Neural cell (in vitro differentiated cells): ENCODE data around the gene SURF6. TPM values are rescaled to one million over a fixed set of nuclear protein-coding genes. Genes with fewer than 3 reads are reported as not detected.
"Not testable (repeated sequence)": the region's sequence is repeated elsewhere in the genome, so short reads cannot be mapped to it uniquely, and the experiment has no call there.

Source experiments
- H2AFZ ChIP-seq: fragments of 200-600, 300-800 bp; sonication (generic), shearing (Covaris generic); 2 replicates; pipeline ENCODE4 v1.6.0; 2014; ENCODE audit warnings: low read depth, mild to moderate bottlenecking, antibody characterized with exemption, low read length, moderate library complexity
- H3F3A ChIP-seq: fragments of 200-600 bp; shearing (Covaris generic); 2 replicates; pipeline ENCODE4 v1.6.1; 2016; ENCODE audit warnings: mild to moderate bottlenecking, moderate library complexity, mixed read lengths, antibody characterized with exemption, low read length; ENCODE audit not compliant: insufficient read depth, poor library complexity, severe bottlenecking
- H3K27ac ChIP-seq: fragments of 200-600, 300-800 bp; sonication (generic), shearing (Covaris generic); 2 replicates; pipeline ENCODE4 v1.5.1; 2014; ENCODE audit warnings: mild to moderate bottlenecking, low read length, moderate library complexity
- H3K27me3 ChIP-seq: fragments of 300-800, 200-600 bp; sonication (generic), shearing (Covaris generic); 2 replicates; pipeline ENCODE4 v1.6.0; 2014; ENCODE audit warnings: mild to moderate bottlenecking, low read depth, low read length, moderate library complexity; ENCODE audit not compliant: insufficient read depth
- H3K36me3 ChIP-seq: fragments of 300-800, 200-600 bp; sonication (generic), shearing (Covaris generic); 2 replicates; pipeline ENCODE4 v1.5.1; 2014; ENCODE audit warnings: mild to moderate bottlenecking, antibody characterized with exemption, low read length, moderate library complexity; ENCODE audit not compliant: insufficient read depth
- H3K4me2 ChIP-seq: fragments of 300-800, 200-600 bp; sonication (generic), shearing (Covaris generic); 2 replicates; pipeline ENCODE4 v1.6.0; 2014; ENCODE audit warnings: mild to moderate bottlenecking, low read length
- H3K4me3 ChIP-seq: fragments of 300-800, 200-600 bp; sonication (generic), shearing (Covaris generic); 2 replicates; pipeline ENCODE4 v1.5.1; 2014; ENCODE audit warnings: mild to moderate bottlenecking, low read length, moderate library complexity
- H3K79me2 ChIP-seq: fragments of 200-600 bp; shearing (Covaris generic); replicated peaks from 2 replicates; pipeline ENCODE4 v1.6.0; 2014; ENCODE audit warnings: mild to moderate bottlenecking, low read length, moderate library complexity; ENCODE audit not compliant: insufficient read depth
- H3K9ac ChIP-seq: fragments of 300-800, 200-600 bp; sonication (generic), shearing (Covaris generic); 2 replicates; pipeline ENCODE4 v1.6.1; 2016; ENCODE audit warnings: mild to moderate bottlenecking, low read length, mixed read lengths
- H3K9me2 ChIP-seq: fragments of 200-600 bp; shearing (Covaris generic); 2 replicates; pipeline ENCODE4 v1.6.1; 2016; ENCODE audit warnings: mild to moderate bottlenecking, low read length, mixed read lengths; ENCODE audit not compliant: insufficient read depth
- H3K9me3 ChIP-seq: fragments of 200-600, 300-800 bp; sonication (generic), shearing (Covaris generic); 2 replicates; pipeline ENCODE4 v1.6.1; 2016; ENCODE audit warnings: mild to moderate bottlenecking, mixed run types, low read length, moderate library complexity, mixed read lengths
- H4K20me1 ChIP-seq: fragments of 200-600 bp; shearing (Covaris generic); 2 replicates; pipeline ENCODE4 v1.6.1; 2016; ENCODE audit warnings: mild to moderate bottlenecking, mixed run types; ENCODE audit not compliant: insufficient read depth
- EP300 ChIP-seq: fragments of 450-650 bp; conservative IDR thresholded peaks from 2 replicates; pipeline ENCODE4 v1.6.1; 2014; ENCODE audit warnings: antibody characterized with exemption, mild to moderate bottlenecking, moderate library complexity; ENCODE audit not compliant: poor library complexity, severe bottlenecking
- EZH2 ChIP-seq: fragments of 200-600, 300-800 bp; shearing (Covaris generic), sonication (generic); IDR thresholded peaks from 2 replicates; pipeline ENCODE4 v1.6.1; 2014; ENCODE audit warnings: antibody characterized with exemption, low read length, borderline replicate concordance, mild to moderate bottlenecking; ENCODE audit not compliant: insufficient read depth, poor library complexity, severe bottlenecking
- MXI1 ChIP-seq: fragments of 450-650 bp; conservative IDR thresholded peaks from 2 replicates; pipeline ENCODE4 v1.6.1; 2014; ENCODE audit warnings: antibody characterized with exemption, mild to moderate bottlenecking; ENCODE audit not compliant: poor library complexity, severe bottlenecking
- POLR2AphosphoS5 ChIP-seq: IDR thresholded peaks from 2 replicates; pipeline ENCODE4 v1.6.1; 2012
- RAD21 ChIP-seq: fragments of 450-650 bp; conservative IDR thresholded peaks from 2 replicates; pipeline ENCODE4 v1.6.1; 2014; ENCODE audit warnings: antibody characterized with exemption, mild to moderate bottlenecking, moderate library complexity
- SMC3 ChIP-seq: fragments of 450-650 bp; conservative IDR thresholded peaks from 2 replicates; pipeline ENCODE4 v1.6.1; 2014; ENCODE audit warnings: antibody characterized with exemption, mild to moderate bottlenecking, moderate library complexity; ENCODE audit not compliant: poor library complexity
- TAF1 ChIP-seq: IDR thresholded peaks from 2 replicates; pipeline ENCODE4 v1.6.1; 2012; ENCODE audit warnings: low read depth
- polyA plus RNA-seq: library from polyadenylated mRNA; depleted of rRNA; stranded (reverse); fragments of >200 nt; gene quantifications from 2 replicates; pipeline ENCODE4 v1.2.3, GENCODE V29; 2014
- TF ChIP-seq, protein P1 (sequence below): fragments of 450-650 bp; IDR thresholded peaks from 2 replicates; pipeline ENCODE4 v1.5.1; 2014; ENCODE audit warnings: antibody characterized with exemption, mild to moderate bottlenecking, moderate library complexity; ENCODE audit not compliant: poor library complexity, severe bottlenecking
- TF ChIP-seq, protein P2 (sequence below): IDR thresholded peaks from 2 replicates; pipeline ENCODE4 v1.6.1; 2012; ENCODE audit warnings: borderline replicate concordance

The SURF6 gene
- polyA plus RNA-seq, 1 donor from 2014 or later = 20.7 TPM

DNA sequence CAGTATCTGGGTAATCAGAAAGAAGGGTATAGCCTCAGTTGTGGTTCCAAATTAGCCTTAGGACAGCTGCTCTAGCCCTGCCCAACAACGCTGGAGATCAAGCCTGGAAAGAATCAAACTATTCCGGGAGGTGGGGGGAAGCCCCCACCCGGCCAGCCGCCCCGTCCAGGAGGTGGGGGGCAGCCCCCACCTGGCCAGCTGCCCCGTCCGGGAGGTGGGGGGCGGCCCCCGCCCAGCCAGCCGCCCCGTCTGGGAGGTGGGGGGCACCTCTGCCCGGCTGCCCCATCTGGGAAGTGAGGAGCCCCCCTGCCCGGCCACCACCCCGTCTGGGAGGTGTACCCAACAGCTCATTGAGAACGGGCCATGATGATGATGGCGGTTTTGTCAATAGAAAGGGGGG lies 36.0 kb downstream of the SURF6 start:
- not testable (repeated sequence) for H3K79me2 ChIP-seq, H2AFZ ChIP-seq, H3K9me3 ChIP-seq, H3K9me2 ChIP-seq, H3K4me2 ChIP-seq, H3F3A ChIP-seq, H3K27me3 ChIP-seq, H3K36me3 ChIP-seq, H4K20me1 ChIP-seq, H3K4me3 ChIP-seq, H3K27ac ChIP-seq, H3K9ac ChIP-seq

- TF ChIP-seq EP300 = no peak
- TF ChIP-seq RAD21 = no peak
- no peak for TF ChIP-seq POLR2AphosphoS5
- TF ChIP-seq, protein P1, sequence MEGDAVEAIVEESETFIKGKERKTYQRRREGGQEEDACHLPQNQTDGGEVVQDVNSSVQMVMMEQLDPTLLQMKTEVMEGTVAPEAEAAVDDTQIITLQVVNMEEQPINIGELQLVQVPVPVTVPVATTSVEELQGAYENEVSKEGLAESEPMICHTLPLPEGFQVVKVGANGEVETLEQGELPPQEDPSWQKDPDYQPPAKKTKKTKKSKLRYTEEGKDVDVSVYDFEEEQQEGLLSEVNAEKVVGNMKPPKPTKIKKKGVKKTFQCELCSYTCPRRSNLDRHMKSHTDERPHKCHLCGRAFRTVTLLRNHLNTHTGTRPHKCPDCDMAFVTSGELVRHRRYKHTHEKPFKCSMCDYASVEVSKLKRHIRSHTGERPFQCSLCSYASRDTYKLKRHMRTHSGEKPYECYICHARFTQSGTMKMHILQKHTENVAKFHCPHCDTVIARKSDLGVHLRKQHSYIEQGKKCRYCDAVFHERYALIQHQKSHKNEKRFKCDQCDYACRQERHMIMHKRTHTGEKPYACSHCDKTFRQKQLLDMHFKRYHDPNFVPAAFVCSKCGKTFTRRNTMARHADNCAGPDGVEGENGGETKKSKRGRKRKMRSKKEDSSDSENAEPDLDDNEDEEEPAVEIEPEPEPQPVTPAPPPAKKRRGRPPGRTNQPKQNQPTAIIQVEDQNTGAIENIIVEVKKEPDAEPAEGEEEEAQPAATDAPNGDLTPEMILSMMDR = no peak
- TF ChIP-seq, protein P2, sequence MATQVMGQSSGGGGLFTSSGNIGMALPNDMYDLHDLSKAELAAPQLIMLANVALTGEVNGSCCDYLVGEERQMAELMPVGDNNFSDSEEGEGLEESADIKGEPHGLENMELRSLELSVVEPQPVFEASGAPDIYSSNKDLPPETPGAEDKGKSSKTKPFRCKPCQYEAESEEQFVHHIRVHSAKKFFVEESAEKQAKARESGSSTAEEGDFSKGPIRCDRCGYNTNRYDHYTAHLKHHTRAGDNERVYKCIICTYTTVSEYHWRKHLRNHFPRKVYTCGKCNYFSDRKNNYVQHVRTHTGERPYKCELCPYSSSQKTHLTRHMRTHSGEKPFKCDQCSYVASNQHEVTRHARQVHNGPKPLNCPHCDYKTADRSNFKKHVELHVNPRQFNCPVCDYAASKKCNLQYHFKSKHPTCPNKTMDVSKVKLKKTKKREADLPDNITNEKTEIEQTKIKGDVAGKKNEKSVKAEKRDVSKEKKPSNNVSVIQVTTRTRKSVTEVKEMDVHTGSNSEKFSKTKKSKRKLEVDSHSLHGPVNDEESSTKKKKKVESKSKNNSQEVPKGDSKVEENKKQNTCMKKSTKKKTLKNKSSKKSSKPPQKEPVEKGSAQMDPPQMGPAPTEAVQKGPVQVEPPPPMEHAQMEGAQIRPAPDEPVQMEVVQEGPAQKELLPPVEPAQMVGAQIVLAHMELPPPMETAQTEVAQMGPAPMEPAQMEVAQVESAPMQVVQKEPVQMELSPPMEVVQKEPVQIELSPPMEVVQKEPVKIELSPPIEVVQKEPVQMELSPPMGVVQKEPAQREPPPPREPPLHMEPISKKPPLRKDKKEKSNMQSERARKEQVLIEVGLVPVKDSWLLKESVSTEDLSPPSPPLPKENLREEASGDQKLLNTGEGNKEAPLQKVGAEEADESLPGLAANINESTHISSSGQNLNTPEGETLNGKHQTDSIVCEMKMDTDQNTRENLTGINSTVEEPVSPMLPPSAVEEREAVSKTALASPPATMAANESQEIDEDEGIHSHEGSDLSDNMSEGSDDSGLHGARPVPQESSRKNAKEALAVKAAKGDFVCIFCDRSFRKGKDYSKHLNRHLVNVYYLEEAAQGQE = no peak
- no peak for TF ChIP-seq MXI1
- TF ChIP-seq TAF1 = no peak
- TF ChIP-seq EZH2 = no peak
- TF ChIP-seq SMC3 = no peak
- Histone ChIP-seq H3K36me3 (no peaks in the 10 kb centered on the region), H3K4me2 (no peak overlapping the region), H3K9ac (no peak overlapping the region), H3K27me3 (no peaks in the 10 kb centered on the region), H3K9me3 (no peaks in the 10 kb centered on the region), H3K79me2 (no peaks in the 10 kb centered on the region), H3F3A (no peaks in the 10 kb centered on the region), H4K20me1 (no peaks in the 10 kb centered on the region), H3K4me3 (no peak overlapping the region), H2AFZ (no peak overlapping the region), H3K9me2 (no peaks in the 10 kb centered on the region), H3K27ac (no peak overlapping the region)
Measured at GRCh38 chr9:133294257-133294656, 41.7 kb downstream of the SURF6 start.

- H3F3A ChIP-seq = no peaks in the 10 kb centered on the region
- H3K9ac ChIP-seq = no peak overlapping the region
- no peak overlapping the region for H3K27ac ChIP-seq
- H3K27me3 ChIP-seq = no peaks in the 10 kb centered on the region
- H3K4me2 ChIP-seq = no peak overlapping the region
- H3K36me3 ChIP-seq = no peaks in the 10 kb centered on the region
- H2AFZ ChIP-seq = no peak overlapping the region
- no peak overlapping the region for H3K4me3 ChIP-seq
- H4K20me1 ChIP-seq = no peaks in the 10 kb centered on the region
- H3K9me2 ChIP-seq = no peaks in the 10 kb centered on the region
- no peaks in the 10 kb centered on the region for H3K9me3 ChIP-seq
- H3K79me2 ChIP-seq = no peaks in the 10 kb centered on the region
- TF ChIP-seq EZH2 (no peak), RAD21 (no peak), EP300 (no peak), MXI1 (no peak), POLR2AphosphoS5 (no peak), SMC3 (no peak), TAF1 (no peak)
- TF ChIP-seq, protein P1 = no peak
- TF ChIP-seq, protein P2 = no peak
Measured at GRCh38 chr9:133290751-133291302, 45.2 kb downstream of the SURF6 start.
